Progenitor cell of endocrine pancreas (in vitro differentiated cells): ENCODE results near the gene BNC2. TPM values are rescaled to one million over a fixed set of nuclear protein-coding genes. Genes with fewer than 3 reads are reported as not detected.
A peak's percentile ranks its signal among the peaks of the same experiment; 100 is the strongest.

Source experiments
- DNase-seq: peaks from one replicate; pipeline ENCODE4 v3.0.0; 2021; ENCODE audit warnings: low spot score; ENCODE audit not compliant: unreplicated experiment
- H3K27ac Mint-ChIP-seq: 2 replicates; pipeline ENCODE4 v1.8.0; 2021; ENCODE audit warnings: mild to moderate bottlenecking, moderate library complexity, mixed read lengths
- H3K27me3 Mint-ChIP-seq: 2 replicates; pipeline ENCODE4 v1.8.0; 2021; ENCODE audit warnings: mixed read lengths
- H3K36me3 Mint-ChIP-seq: 2 replicates; pipeline ENCODE4 v1.8.0; 2022; ENCODE audit warnings: mixed read lengths; ENCODE audit not compliant: insufficient read depth
- H3K4me1 Mint-ChIP-seq: 2 replicates; pipeline ENCODE4 v1.8.0; 2021; ENCODE audit warnings: low read depth, mixed read lengths
- H3K4me3 Mint-ChIP-seq: 2 replicates; pipeline ENCODE4 v1.8.0; 2021; ENCODE audit warnings: low read depth, mild to moderate bottlenecking, moderate library complexity, mixed read lengths
- H3K9me3 Mint-ChIP-seq: 2 replicates; pipeline ENCODE4 v1.8.0; 2021; ENCODE audit warnings: low read depth, mixed read lengths
- CTCF ChIP-seq: fragments of 200-600 bp; sonication (generic); IDR thresholded peaks from one replicate; pipeline ENCODE4 v1.5.0; 2021; ENCODE audit warnings: antibody characterized with exemption, mild to moderate bottlenecking; ENCODE audit not compliant: unreplicated experiment
- total RNA-seq: library from RNA; stranded (reverse); gene quantifications from 2 replicates; pipeline ENCODE4 v1.2.1, GENCODE V29; 2021

The BNC2 gene
- total RNA-seq, 1 donor from 2014 or later, result 1.0 TPM

DNA sequence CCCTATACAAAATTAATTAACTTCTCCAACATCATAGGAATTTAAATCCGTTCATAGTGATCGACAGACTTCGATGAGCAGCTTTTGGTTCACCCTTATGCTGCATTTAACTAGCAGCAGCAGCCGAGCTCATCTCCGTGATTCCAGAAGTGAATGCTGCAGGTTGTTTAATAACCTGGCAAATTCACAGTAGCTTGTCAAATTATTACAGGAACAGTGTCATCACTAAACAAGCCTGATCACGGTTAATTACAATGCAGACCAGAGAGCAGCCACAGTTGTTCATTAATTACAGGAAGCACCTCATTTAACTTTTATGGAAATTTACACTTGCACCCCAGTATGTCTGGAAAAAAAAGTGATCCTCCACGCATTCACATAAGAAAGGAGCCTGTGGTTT lies 188.2 kb downstream of the BNC2 start:
- no peaks in the 10 kb centered on the region for H3K4me1 Mint-ChIP-seq

DNA sequence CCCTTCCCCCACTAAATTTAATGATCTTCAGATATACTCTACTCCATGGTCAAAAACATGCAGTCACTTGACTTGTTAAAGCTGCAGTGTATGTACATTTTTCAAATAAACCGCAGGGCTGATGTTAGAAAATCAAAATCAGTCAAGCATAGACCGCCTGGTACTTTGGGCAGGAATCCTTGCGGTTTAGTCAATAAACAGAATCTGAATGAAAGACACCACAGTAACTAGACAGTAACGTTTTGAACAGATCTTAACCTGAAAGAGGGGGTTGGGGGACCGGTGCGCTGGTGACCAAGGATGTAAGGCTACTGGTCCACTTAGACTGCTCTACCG lies 188.8 kb downstream of the BNC2 start:
- H3K27ac Mint-ChIP-seq, result no peak overlapping the region
- no peak for DNase-seq
- no peaks in the 10 kb centered on the region for H3K9me3 Mint-ChIP-seq
- H3K4me1 Mint-ChIP-seq, result no peaks in the 10 kb centered on the region
- H3K36me3 Mint-ChIP-seq, result no peaks in the 10 kb centered on the region
- TF ChIP-seq CTCF, result no peak
- peaks cover 4% of the 10 kb centered on the region for H3K27me3 Mint-ChIP-seq
- H3K4me3 Mint-ChIP-seq, result no peak overlapping the region

More for the DNA sequence above, 188.2 kb downstream of the BNC2 start:
- DNase-seq, result no peak
- no peaks in the 10 kb centered on the region for H3K36me3 Mint-ChIP-seq
- no peak overlapping the region for H3K27ac Mint-ChIP-seq
- peaks cover 4% of the 10 kb centered on the region for H3K27me3 Mint-ChIP-seq
- no peak for TF ChIP-seq CTCF
- H3K4me3 Mint-ChIP-seq, result no peak overlapping the region
- H3K9me3 Mint-ChIP-seq, result no peaks in the 10 kb centered on the region

GRCh38 chr9:16680975-16681651 lies 189.4 kb downstream of the BNC2 start:
- no peak overlapping the region for H3K4me3 Mint-ChIP-seq
- no peak overlapping the region for H3K27ac Mint-ChIP-seq
- no peaks in the 10 kb centered on the region for H3K36me3 Mint-ChIP-seq
- no peaks in the 10 kb centered on the region for H3K4me1 Mint-ChIP-seq
- no peak for TF ChIP-seq CTCF
- H3K9me3 Mint-ChIP-seq, result no peaks in the 10 kb centered on the region
- DNase-seq, result no peak
- peaks cover 4% of the 10 kb centered on the region for H3K27me3 Mint-ChIP-seq

DNA sequence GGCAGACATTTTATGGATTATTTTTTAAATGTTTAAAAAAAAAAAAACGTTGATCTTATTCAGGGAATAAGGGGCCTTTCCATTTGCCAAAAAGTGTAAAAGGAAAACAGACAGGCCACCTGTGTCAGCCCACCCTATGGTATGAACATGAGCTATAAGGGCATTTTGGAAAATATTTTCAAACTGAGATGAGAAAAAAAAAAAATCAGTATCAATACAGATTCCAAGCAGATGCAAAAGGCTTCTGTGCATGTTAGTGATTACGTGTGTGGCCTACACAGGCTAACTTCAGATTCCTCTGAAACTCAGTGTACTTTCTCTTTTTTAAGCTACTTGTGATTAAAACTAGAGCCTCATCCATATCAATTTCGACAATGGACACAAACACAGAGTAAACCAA lies 189.9 kb downstream of the BNC2 start:
- H3K9me3 Mint-ChIP-seq, result no peaks in the 10 kb centered on the region
- no peaks in the 10 kb centered on the region for H3K4me1 Mint-ChIP-seq
- H3K36me3 Mint-ChIP-seq, result no peaks in the 10 kb centered on the region
- no peak overlapping the region for H3K4me3 Mint-ChIP-seq
- H3K27me3 Mint-ChIP-seq, result peaks cover 4% of the 10 kb centered on the region
- TF ChIP-seq CTCF, result no peak
- no peak overlapping the region for H3K27ac Mint-ChIP-seq
- DNase-seq, result no peak

DNA sequence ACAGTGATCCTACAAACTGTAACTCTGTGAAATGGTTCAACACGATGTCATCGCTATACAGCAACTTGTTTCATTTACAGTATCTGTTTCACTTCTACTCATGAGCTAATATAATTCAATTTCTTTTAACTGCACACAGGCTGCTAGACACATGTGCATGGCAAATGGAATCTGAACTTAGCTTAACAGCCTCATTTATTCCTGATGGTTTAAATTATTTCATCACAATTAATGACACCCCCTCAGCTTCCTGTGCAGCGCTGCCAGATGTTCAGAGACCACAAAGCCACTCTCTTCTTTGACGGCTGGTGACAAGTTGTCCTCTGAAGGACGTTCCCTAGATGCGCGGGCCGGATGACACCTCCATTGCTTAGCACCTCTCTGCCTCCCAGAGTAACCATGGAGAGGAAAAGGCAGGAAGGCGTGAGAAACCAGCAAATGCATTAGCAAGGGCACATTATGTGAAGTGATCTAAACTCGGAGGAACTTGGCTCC lies 191.1 kb downstream of the BNC2 start:
- DNase-seq, result no peak
- H3K4me1 Mint-ChIP-seq, result no peaks in the 10 kb centered on the region
- TF ChIP-seq CTCF, result no peak
- peaks cover 4% of the 10 kb centered on the region for H3K27me3 Mint-ChIP-seq
- H3K9me3 Mint-ChIP-seq, result no peaks in the 10 kb centered on the region
- H3K27ac Mint-ChIP-seq, result peak overlapping the region; percentile 79
- H3K4me3 Mint-ChIP-seq, result no peak overlapping the region
- H3K36me3 Mint-ChIP-seq, result no peaks in the 10 kb centered on the region
